Measurements from ENCODE around the gene ABCA2.

Gene ABCA2

GRCh38 chr9:137001857-137002645 lies 26.0 kb downstream of the ABCA2 start:
- DNase-seq (ENCODE audit: low read depth in 1 of 2, low spot score in 1 of 2): no peak

- no peak for DNase-seq (ENCODE audit: low read depth in 1 of 2, low spot score in 1 of 2)
These were observed 27.7 kb downstream of the ABCA2 start for GRCh38 chr9:137000177-137000930.

GRCh38 chr9:136997830-136998234 lies 30.2 kb downstream of the ABCA2 start:
- DNase-seq (ENCODE audit: low read depth in 1 of 2, low spot score in 1 of 2): no peak

- no peak for DNase-seq (ENCODE audit: low read depth in 1 of 2, low spot score in 1 of 2)
These were observed 30.7 kb downstream of the ABCA2 start for GRCh38 chr9:136997371-136997770.

- DNase-seq (ENCODE audit: low read depth in 1 of 2, low spot score in 1 of 2): peak; percentile 20 to 28
These were observed 31.4 kb downstream of the ABCA2 start, which contains the start of gene CLIC3 for GRCh38 chr9:136996361-136997292. CLIC3 (minus strand) TSS chr9:136996568; CDS start chr9:136996543, 25 bp downstream.

- DNase-seq (ENCODE audit: low read depth in 1 of 2, low spot score in 1 of 2): no peak
These were observed 32.2 kb downstream of the ABCA2 start for GRCh38 chr9:136995772-136996311.

GRCh38 chr9:136995362-136995761 lies 32.7 kb downstream of the ABCA2 start:
- DNase-seq (ENCODE audit: low read depth in 1 of 2, low spot score in 1 of 2): no peak

- no peak for DNase-seq (ENCODE audit: low read depth in 1 of 2, low spot score in 1 of 2)
These were observed 33.2 kb downstream of the ABCA2 start for GRCh38 chr9:136994888-136995230.

GRCh38 chr9:136994180-136994887 lies 33.7 kb downstream of the ABCA2 start:
- DNase-seq (ENCODE audit: low read depth in 1 of 2, low spot score in 1 of 2): no peak

- no peak for DNase-seq (ENCODE audit: low read depth in 1 of 2, low spot score in 1 of 2)
These were observed 35.1 kb downstream of the ABCA2 start for GRCh38 chr9:136992819-136993369.

- DNase-seq (ENCODE audit: low read depth in 1 of 2, low spot score in 1 of 2): peak; percentile 89 to 97
These were observed 35.8 kb downstream of the ABCA2 start, which contains the start of gene PAXX for GRCh38 chr9:136991993-136992818. PAXX (plus strand) TSS chr9:136992422; CDS start chr9:136992444, 22 bp downstream.

GRCh38 chr9:136990242-136990911 lies 37.7 kb downstream of the ABCA2 start:
- DNase-seq (ENCODE audit: low read depth in 1 of 2, low spot score in 1 of 2): no peak

GRCh38 chr9:136988872-136989271 lies 39.2 kb downstream of the ABCA2 start:
- DNase-seq (ENCODE audit: low read depth in 1 of 2, low spot score in 1 of 2): no peak

GRCh38 chr9:136985853-136986252 lies 42.2 kb downstream of the ABCA2 start:
- DNase-seq (ENCODE audit: low read depth in 1 of 2, low spot score in 1 of 2): no peak

- DNase-seq (ENCODE audit: low read depth in 1 of 2, low spot score in 1 of 2): no peak
These were observed 42.9 kb downstream of the ABCA2 start for GRCh38 chr9:136985027-136985602.

- no peak for DNase-seq (ENCODE audit: low read depth in 1 of 2, low spot score in 1 of 2)
These were observed 43.5 kb downstream of the ABCA2 start for GRCh38 chr9:136984464-136985026.

- DNase-seq (ENCODE audit: low read depth in 1 of 2, low spot score in 1 of 2): no peak
These were observed 44.3 kb downstream of the ABCA2 start for GRCh38 chr9:136983656-136984314.

Data from stimulated activated CD4-positive, alpha-beta T cell treated with anti-CD3 and anti-CD28 coated beads, Interleukin-15, amount 100 ng/mL, for 1 hour (primary cell).